Hepatocyte (in vitro differentiated cells): Measurements from ENCODE around the gene ANKRD11.
"Not testable (repeated sequence)": the region's sequence is repeated elsewhere in the genome, so short reads cannot be mapped to it uniquely, and the experiment has no call there.

ENCODE experiments used
- EZH2phosphoT487 ChIP-seq: fragments of 200-600 bp; sonication (generic); IDR thresholded peaks from one replicate; pipeline ENCODE4 v1.6.1; 2018; ENCODE audit warnings: antibody characterized with exemption, mild to moderate bottlenecking, low read depth, moderate library complexity; ENCODE audit not compliant: unreplicated experiment, severe bottlenecking
- TF ChIP-seq, protein P1 (sequence below): fragments of 200-600 bp; sonication (generic); IDR thresholded peaks from 2 replicates; pipeline ENCODE4 v1.5.1; 2016; ENCODE audit warnings: antibody characterized with exemption, mild to moderate bottlenecking; ENCODE audit not compliant: poor library complexity

DNA sequence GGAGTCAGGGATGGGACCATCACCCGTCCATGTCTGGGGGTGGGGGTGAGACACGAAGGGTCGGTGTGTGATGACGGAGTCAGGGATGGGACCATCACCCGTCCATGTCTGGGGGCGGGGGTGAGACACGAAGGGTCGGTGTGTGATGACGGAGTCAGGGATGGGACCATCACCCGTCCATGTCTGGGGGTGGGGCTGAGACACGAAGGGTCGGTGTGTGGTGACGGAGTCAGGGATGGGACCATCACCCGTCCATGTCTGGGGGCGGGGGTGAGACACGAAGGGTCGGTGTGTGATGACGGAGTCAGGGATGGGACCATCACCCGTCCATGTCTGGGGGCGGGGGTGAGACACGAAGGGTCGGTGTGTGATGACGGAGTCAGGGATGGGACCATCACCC lies 69.1 kb downstream of the ANKRD11 start:
- TF ChIP-seq, protein P1, sequence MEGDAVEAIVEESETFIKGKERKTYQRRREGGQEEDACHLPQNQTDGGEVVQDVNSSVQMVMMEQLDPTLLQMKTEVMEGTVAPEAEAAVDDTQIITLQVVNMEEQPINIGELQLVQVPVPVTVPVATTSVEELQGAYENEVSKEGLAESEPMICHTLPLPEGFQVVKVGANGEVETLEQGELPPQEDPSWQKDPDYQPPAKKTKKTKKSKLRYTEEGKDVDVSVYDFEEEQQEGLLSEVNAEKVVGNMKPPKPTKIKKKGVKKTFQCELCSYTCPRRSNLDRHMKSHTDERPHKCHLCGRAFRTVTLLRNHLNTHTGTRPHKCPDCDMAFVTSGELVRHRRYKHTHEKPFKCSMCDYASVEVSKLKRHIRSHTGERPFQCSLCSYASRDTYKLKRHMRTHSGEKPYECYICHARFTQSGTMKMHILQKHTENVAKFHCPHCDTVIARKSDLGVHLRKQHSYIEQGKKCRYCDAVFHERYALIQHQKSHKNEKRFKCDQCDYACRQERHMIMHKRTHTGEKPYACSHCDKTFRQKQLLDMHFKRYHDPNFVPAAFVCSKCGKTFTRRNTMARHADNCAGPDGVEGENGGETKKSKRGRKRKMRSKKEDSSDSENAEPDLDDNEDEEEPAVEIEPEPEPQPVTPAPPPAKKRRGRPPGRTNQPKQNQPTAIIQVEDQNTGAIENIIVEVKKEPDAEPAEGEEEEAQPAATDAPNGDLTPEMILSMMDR: not testable (repeated sequence)
- TF ChIP-seq EZH2phosphoT487: not testable (repeated sequence)
